Common myeloid progenitor, CD34-positive (primary cell): ENCODE results near the gene PTGIS.

Experiments used
- CTCF ChIA-PET: fragments of 350-600 bp; sonication (Branson Sonifier 250); formaldehyde crosslinking; loops from one replicate; lab custom pipeline; 2021; ENCODE audit warnings: antibody characterized with exemption; lab: Charles Lee
- POLR2A ChIA-PET: fragments of 350-600 bp; sonication (Branson Sonifier 250); formaldehyde crosslinking; loops from one replicate; lab custom pipeline; 2021; ENCODE audit warnings: antibody characterized with exemption; lab: Charles Lee
- DNase-seq, 3 donors: peaks; one replicate each; pipeline versions ENCODE4 v3.0.0 to v3.0.0-alpha.2; 2013
- H3K27ac ChIP-seq, 2 experiments: 1 replicate in 1 of 2; 2 replicates in 1 of 2; pipeline ENCODE4 v1.7.0; 2013; ENCODE audit warnings: inconsistent platforms in 2 of 2, low read length in 2 of 2, mild to moderate bottlenecking in 2 of 2, low read depth in 1 of 2, moderate library complexity in 1 of 2; ENCODE audit not compliant: severe bottlenecking in 2 of 2, insufficient read depth in 1 of 2, poor library complexity in 1 of 2
- H3K27me3 ChIP-seq, 5 experiments: replicated peaks in 2 of 5; 1 replicate in 3 of 5; 2 replicates in 2 of 5; pipeline versions ENCODE4 v1.6.1 to v1.7.0; 2013; ENCODE audit warnings: low read length in 4 of 5, mild to moderate bottlenecking in 2 of 5, moderate library complexity in 2 of 5, inconsistent platforms in 1 of 5; ENCODE audit not compliant: insufficient read depth in 5 of 5, control insufficient read depth in 4 of 5
- H3K36me3 ChIP-seq, 4 experiments: 1 replicate in 2 of 4; 2 replicates in 2 of 4; pipeline versions ENCODE4 v1.6.1 to v1.7.0; 2013; ENCODE audit warnings: low read length in 3 of 4, control low read depth in 1 of 4, mild to moderate bottlenecking in 1 of 4; ENCODE audit not compliant: control insufficient read depth in 4 of 4, insufficient read depth in 4 of 4
- H3K4me1 ChIP-seq, 4 experiments: 1 replicate in 3 of 4; 2 replicates in 1 of 4; pipeline versions ENCODE4 v1.6.1 to v1.7.1; 2013; ENCODE audit warnings: low read length in 3 of 4, mild to moderate bottlenecking in 3 of 4, control low read depth in 1 of 4, inconsistent platforms in 1 of 4, moderate library complexity in 1 of 4; ENCODE audit not compliant: control insufficient read depth in 4 of 4, insufficient read depth in 4 of 4; ENCODE audit errors: control extremely low read depth in 1 of 4
- H3K4me3 ChIP-seq, 7 experiments: 1 replicate in 4 of 7; 2 replicates in 3 of 7; pipeline versions ENCODE4 v1.5.1 to v1.7.0; 2013; ENCODE audit warnings: mild to moderate bottlenecking in 7 of 7, low read length in 6 of 7, moderate library complexity in 6 of 7, inconsistent platforms in 2 of 7, low read depth in 2 of 7, control low read depth in 1 of 7; ENCODE audit not compliant: insufficient read depth in 4 of 7, control insufficient read depth in 1 of 7; ENCODE audit errors: extremely low read depth in 1 of 7
- H3K9me3 ChIP-seq, 5 experiments: 1 replicate in 4 of 5; 2 replicates in 1 of 5; pipeline versions ENCODE4 v1.6.1 to v1.7.1; 2013; ENCODE audit warnings: low read length in 4 of 5, mild to moderate bottlenecking in 2 of 5, inconsistent platforms in 1 of 5, low read depth in 1 of 5, moderate library complexity in 1 of 5; ENCODE audit not compliant: control insufficient read depth in 4 of 5, insufficient read depth in 2 of 5; ENCODE audit errors: control extremely low read depth in 1 of 5
- WGBS: methylation state at CpG from one replicate; pipeline ENCODE4 v1.1.5; 2013; ENCODE audit not compliant: insufficient coverage; 5-methylcytosine and 5-hydroxymethylcytosine counted together

Gene PTGIS

DNA sequence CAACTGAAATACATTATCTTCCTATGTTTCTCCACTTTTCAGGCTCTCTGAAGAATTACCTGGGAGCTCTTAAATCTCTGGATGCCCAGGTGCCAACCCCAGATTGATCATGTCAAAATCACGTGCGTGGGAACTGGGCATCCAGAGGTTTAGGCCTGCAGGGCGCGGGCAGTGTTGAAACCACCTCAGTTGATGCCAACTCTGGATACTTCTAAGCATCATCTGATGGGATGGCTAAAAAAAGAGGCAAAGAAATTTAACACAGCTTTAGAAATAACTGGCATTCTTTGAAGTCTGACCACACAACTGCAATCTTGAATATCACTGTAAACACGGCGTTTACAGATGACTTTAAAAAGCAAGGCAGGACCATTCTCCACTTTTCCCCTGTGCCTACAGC is 41.9 kb downstream of the PTGIS start:
- Histone ChIP-seq H3K4me1 (no peaks in the 10 kb centered on the region), H3K27ac (no peak overlapping the region), H3K4me3 (no peak overlapping the region), H3K9me3 (peaks cover 0 to 10% (median 7%) of the 10 kb centered on the region in 5 experiments), H3K27me3 (peaks cover 0 to 4% (median 0%) of the 10 kb centered on the region in 5 experiments), H3K36me3 (no peaks in the 10 kb centered on the region)
- no peak for DNase-seq
- ChIA-PET POLR2A (no interaction called here), CTCF (interaction anchor here (0.8 to 1.9 kb wide), 2 partner anchors 14 to 142 kb away, joined by 3 to 4 read pairs; no protein-coding TSS in a partner anchor)
- 97% methylated on average over 6 of the region's 6 CpGs for WGBS

DNA sequence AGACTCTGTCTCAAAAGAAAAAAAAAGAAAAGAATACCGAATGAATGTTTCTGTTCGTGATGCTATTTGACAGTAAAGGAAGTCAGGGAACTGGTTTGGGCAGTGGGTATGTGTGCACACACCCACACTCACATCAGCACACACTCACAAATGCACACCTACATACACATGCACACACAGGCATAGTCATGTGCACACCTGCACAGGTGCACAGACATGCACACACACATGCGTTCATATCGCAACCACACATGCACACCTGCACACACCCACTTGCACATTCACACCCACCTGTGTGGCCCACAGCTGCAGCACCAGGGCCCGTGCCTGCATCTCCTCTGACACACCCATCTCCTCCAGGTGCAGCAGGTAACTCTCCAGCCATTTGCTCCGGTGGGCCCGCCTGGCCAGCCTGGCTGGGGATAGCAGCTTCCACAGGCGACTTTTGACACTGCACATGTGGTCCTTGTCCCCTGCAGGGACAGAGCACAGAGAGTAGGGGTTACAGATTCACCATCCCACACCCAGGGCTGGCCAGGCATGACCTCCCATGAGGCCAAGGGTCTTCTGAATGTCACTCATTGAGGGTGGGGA is 44.1 kb downstream of the PTGIS start:
- POLR2A ChIA-PET, result no interaction called here
- Histone ChIP-seq H3K4me1 (no peaks in the 10 kb centered on the region), H3K27ac (no peak overlapping the region), H3K27me3 (peaks cover 0 to 2% (median 0%) of the 10 kb centered on the region in 5 experiments), H3K9me3 (peaks cover 0 to 10% (median 7%) of the 10 kb centered on the region in 5 experiments), H3K4me3 (no peak overlapping the region), H3K36me3 (no peaks in the 10 kb centered on the region)
- no peak for DNase-seq
- CTCF ChIA-PET, result no interaction called here
- 90% methylated on average over 5 of the region's 8 CpGs for WGBS

- ChIA-PET POLR2A (no interaction called here), CTCF (interaction anchor here (1.1 kb wide), 2 partner anchors 12 to 87 kb away, joined by 3 read pairs; no protein-coding TSS in a partner anchor)
- H3K9me3 ChIP-seq, result peaks cover 0 to 10% (median 7%) of the 10 kb centered on the region in 5 experiments
- WGBS, result 93% methylated on average over 4 of the region's 4 CpGs
- H3K27me3 ChIP-seq, result peaks cover 0 to 6% (median 0%) of the 10 kb centered on the region in 5 experiments
- no peaks in the 10 kb centered on the region for H3K4me1 ChIP-seq
- no peak overlapping the region for H3K4me3 ChIP-seq
- no peak overlapping the region for H3K27ac ChIP-seq
- no peak for DNase-seq
- H3K36me3 ChIP-seq, result no peaks in the 10 kb centered on the region
Measured at GRCh38 chr20:49521356-49521755, 46.6 kb downstream of the PTGIS start.

DNA sequence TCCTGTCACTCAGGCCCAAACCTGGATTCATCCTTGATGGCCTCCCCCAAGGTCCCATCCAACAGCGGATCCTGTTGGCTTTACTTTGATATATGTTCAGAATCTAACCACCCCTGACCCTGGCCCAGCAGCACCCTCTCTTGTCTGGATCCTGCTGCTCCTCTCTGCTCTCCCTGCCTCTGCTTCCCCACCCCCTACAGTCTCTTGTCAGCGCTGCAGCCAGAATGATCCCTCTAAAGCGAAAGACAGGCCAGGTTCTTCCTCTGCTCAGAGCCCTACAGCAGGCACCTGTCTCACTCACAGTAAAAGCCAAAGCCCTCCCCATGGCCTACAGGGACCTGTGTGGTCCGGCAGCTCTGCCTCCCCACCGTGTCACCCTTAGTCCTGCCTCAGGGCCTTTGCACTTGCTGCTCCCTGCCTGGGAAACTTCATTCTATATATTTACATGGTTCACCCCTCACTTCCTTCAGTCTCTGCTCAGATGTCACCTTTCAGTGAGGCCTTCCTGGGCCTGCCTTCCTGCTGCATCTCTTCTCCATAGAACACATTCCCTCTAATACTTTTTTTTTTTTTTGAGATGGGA is 48.1 kb downstream of the PTGIS start:
- no peaks in the 10 kb centered on the region for H3K36me3 ChIP-seq
- DNase-seq, result no peak
- no peak overlapping the region for H3K4me3 ChIP-seq
- peaks cover 0 to 7% (median 0%) of the 10 kb centered on the region in 5 experiments for H3K27me3 ChIP-seq
- H3K27ac ChIP-seq, result no peak overlapping the region
- H3K4me1 ChIP-seq, result no peaks in the 10 kb centered on the region
- POLR2A ChIA-PET, result no interaction called here
- WGBS, result 95% methylated on average over 3 of the region's 5 CpGs
- CTCF ChIA-PET, result no interaction called here
- H3K9me3 ChIP-seq, result peaks cover 0 to 8% (median 5%) of the 10 kb centered on the region in 5 experiments

GRCh38 chr20:49519212-49519712 is 48.7 kb downstream of the PTGIS start:
- H3K4me1 ChIP-seq, result no peaks in the 10 kb centered on the region
- 78% methylated on average over 3 of the region's 4 CpGs for WGBS
- no peak overlapping the region for H3K4me3 ChIP-seq
- ChIA-PET CTCF (no interaction called here), POLR2A (no interaction called here)
- H3K27ac ChIP-seq, result no peak overlapping the region
- no peaks in the 10 kb centered on the region for H3K36me3 ChIP-seq
- peaks cover 0 to 5% (median 2%) of the 10 kb centered on the region in 5 experiments for H3K9me3 ChIP-seq
- DNase-seq, result no peak
- peaks cover 0 to 13% (median 0%) of the 10 kb centered on the region in 5 experiments for H3K27me3 ChIP-seq

DNA sequence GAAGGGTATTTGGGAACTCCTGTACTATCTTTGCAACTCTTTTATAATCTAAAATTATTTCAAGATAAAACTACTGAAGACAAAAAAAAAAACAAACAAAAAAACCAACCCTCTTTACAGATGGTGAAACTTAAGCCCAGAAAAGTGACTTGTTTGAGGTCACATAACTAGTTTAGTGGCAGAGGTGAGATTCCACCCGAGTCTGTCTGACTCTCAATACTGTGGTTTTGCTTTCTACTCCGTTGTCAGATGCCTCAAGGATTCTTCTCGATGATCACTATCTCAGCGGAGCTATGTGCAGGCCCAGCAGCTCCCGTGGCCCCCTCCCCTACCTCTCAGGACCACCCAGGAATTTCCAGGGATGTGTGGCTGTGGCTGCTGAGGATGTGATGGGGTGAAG is 49.4 kb downstream of the PTGIS start:
- no peaks in the 10 kb centered on the region for H3K9me3 ChIP-seq
- POLR2A ChIA-PET, result no interaction called here
- 96% methylated on average over 4 of the region's 5 CpGs for WGBS
- peaks cover 0 to 18% (median under 1%) of the 10 kb centered on the region in 5 experiments for H3K27me3 ChIP-seq
- no peak overlapping the region for H3K4me3 ChIP-seq
- no peak for DNase-seq
- no peaks in the 10 kb centered on the region for H3K4me1 ChIP-seq
- H3K27ac ChIP-seq, result no peak overlapping the region
- H3K36me3 ChIP-seq, result no peaks in the 10 kb centered on the region
- CTCF ChIA-PET, result no interaction called here

DNA sequence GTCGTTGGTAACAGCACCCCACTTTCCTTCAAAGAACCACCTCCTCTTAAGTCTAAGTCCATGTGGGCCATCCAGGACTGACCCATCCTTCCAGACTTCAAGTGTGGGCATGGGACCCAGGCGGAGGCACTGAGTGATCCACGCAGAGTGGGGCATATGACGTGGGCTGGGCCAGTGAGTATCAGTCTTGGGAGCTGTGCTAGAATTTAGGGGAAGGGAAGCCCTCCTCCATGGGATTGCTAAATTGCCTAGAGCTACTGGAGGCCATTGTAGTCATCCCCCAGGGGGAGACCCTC is 50.2 kb downstream of the PTGIS start:
- ChIA-PET POLR2A (no interaction called here), CTCF (interaction anchor here (1.0 to 1.5 kb wide), 2 partner anchors 16 to 184 kb away, joined by 3 to 4 read pairs; no protein-coding TSS in a partner anchor)
- no peak overlapping the region for H3K4me3 ChIP-seq
- no peaks in the 10 kb centered on the region for H3K9me3 ChIP-seq
- H3K4me1 ChIP-seq, result no peaks in the 10 kb centered on the region
- H3K27ac ChIP-seq, result no peak overlapping the region
- DNase-seq, result no peak
- 100% methylated on average over 2 of the region's 4 CpGs for WGBS
- peaks cover 0 to 24% (median 2%) of the 10 kb centered on the region in 5 experiments for H3K27me3 ChIP-seq
- H3K36me3 ChIP-seq, result no peaks in the 10 kb centered on the region
